Retinal pigment epithelial cell (primary cell): Measurements from ENCODE around the gene RHEB.

Experiments
- DNase-seq: peaks from one replicate; pipeline ENCODE4 v3.0.0-alpha.2; 2010; ENCODE audit warnings: low read depth
- H3K4me3 ChIP-seq: 2 replicates; pipeline ENCODE4 v1.5.1; 2011; ENCODE audit warnings: mild to moderate bottlenecking, low read length, control low read depth, moderate library complexity
- TF ChIP-seq, protein P1 (sequence below): conservative IDR thresholded peaks from 2 replicates; pipeline ENCODE4 v1.5.1; 2011; ENCODE audit warnings: low read depth, low read length, control low read depth, inconsistent platforms

RHEB gene

DNA sequence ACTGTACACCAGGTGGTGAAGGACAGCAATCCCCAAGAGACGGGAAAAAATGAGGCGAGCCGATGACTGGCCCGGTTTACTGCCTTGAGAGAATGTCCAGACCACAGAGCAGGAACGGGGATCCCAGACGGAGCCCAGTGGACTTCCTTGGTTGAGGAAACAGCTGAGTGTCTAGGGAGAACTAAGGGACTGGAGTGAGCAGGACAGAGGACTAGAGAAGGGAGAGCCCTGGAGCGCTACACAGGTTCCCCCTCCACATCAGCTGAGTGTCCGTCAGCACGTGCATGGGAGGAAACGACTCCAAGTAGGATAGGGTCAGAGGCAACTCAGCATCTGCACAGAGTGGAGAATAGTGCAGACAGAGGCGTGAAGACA is 102.8 kb downstream of the RHEB start:
- DNase-seq = no peak
- TF ChIP-seq, protein P1, sequence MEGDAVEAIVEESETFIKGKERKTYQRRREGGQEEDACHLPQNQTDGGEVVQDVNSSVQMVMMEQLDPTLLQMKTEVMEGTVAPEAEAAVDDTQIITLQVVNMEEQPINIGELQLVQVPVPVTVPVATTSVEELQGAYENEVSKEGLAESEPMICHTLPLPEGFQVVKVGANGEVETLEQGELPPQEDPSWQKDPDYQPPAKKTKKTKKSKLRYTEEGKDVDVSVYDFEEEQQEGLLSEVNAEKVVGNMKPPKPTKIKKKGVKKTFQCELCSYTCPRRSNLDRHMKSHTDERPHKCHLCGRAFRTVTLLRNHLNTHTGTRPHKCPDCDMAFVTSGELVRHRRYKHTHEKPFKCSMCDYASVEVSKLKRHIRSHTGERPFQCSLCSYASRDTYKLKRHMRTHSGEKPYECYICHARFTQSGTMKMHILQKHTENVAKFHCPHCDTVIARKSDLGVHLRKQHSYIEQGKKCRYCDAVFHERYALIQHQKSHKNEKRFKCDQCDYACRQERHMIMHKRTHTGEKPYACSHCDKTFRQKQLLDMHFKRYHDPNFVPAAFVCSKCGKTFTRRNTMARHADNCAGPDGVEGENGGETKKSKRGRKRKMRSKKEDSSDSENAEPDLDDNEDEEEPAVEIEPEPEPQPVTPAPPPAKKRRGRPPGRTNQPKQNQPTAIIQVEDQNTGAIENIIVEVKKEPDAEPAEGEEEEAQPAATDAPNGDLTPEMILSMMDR = no peak

DNA sequence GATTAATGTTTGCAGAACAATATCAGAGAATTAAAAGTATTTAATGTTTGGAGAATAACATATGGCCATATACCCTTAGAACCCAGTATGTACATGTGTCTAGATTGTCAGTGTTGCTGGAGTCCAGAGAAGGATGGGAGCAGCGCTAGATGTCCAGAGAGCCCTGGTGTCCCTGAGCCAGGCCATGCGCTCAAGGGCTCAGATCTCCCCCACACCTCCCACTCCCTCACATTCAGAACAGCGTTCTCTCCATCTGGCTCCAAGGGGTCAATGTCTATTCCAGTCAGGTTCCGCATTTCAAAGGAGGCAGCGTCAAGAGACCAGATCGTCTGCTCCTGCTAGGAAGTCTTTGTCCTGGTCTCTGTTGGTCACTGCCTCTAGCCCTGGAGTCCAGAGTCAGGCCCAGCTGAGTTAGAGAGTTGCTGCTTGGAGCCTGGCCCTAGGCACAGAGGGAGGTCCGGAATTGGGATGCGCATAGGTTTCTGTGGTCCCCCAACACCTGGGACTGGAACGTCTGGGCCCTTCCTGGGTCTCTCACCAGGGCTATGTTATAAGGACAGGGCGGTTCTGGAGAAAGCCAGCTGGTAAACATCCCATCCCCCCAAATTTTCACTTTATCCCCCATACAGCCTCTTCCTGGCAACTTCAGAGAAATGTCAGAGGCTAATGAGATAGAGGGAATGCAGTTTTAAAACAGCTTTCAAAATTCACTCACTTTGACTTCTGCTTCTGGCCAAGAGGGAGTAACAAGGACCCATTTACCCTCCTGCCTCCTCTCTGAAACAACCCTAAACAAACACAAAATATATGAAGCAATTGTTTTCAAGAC is 103.4 kb downstream of the RHEB start:
- no peak for DNase-seq
- TF ChIP-seq, protein P1 = no peak
- no peak overlapping the region for H3K4me3 ChIP-seq

More for the DNA sequence above, 102.8 kb downstream of the RHEB start:
- no peak overlapping the region for H3K4me3 ChIP-seq
